Measurements from ENCODE around the gene CCDC91.

- TF ChIP-seq SP1 (IDR thresholded peaks at IDR 0.05) (no peak), SUZ12 (IDR thresholded peaks at IDR 0.05) (no peak), FOXK2 (IDR thresholded peaks at IDR 0.05) (no peak), HDGF (IDR thresholded peaks at IDR 0.05; ENCODE audit: borderline replicate concordance) (no peak), TARDBP (IDR thresholded peaks at IDR 0.05) (no peak), L3MBTL2 (conservative IDR thresholded peaks at IDR 0.05) (no peak), ARNT (IDR thresholded peaks at IDR 0.05) (no peak), NFRKB (IDR thresholded peaks at IDR 0.05) (no peak), FOXM1 (IDR thresholded peaks at IDR 0.05; ENCODE audit: borderline replicate concordance) (no peak)
Observed at GRCh38 chr12:28222081-28222700, 31.9 kb downstream of the CCDC91 start.
